Epidermal melanocyte (primary cell): Measurements from ENCODE around the gene CAPZA3.
"Not testable (repeated sequence)": the region's sequence is repeated elsewhere in the genome, so short reads cannot be mapped to it uniquely, and the experiment has no call there.

Experiments used
- DNase-seq: peaks from one replicate; pipeline ENCODE4 v3.0.0; 2011; ENCODE audit warnings: low spot score; ENCODE audit not compliant: insufficient read length

The CAPZA3 gene

DNA sequence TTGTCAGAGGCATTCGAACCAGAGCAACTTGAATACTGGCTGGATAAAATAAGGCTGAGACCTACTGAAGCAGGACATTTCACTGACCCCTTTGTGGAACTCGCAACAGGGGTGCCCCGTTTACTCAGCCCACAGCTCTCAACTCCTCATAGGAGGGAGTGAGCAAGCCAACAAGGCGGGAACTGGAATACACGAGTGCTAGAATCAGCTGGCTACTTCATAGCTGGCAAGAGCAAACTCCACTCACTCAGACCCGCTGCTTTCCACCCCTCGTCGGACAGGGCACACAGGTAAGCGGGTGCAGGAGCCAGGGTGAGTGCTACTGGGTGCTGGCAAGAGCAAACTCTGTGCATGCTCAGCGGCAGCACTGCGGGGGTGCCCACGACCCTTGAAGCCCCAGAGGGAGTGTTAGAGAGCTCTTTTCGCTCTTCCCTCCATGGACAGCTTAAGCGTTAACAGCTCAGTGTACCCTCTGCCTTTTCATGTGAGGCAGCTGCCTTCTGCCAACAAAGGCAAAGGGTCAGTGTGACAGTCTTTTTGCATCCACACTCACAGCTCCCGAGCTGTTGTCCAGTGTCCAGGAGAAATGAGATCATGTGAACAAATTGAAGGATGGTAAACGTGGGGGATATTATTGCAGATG, 15.7 kb downstream of the CAPZA3 start:
- no peak for DNase-seq

DNA sequence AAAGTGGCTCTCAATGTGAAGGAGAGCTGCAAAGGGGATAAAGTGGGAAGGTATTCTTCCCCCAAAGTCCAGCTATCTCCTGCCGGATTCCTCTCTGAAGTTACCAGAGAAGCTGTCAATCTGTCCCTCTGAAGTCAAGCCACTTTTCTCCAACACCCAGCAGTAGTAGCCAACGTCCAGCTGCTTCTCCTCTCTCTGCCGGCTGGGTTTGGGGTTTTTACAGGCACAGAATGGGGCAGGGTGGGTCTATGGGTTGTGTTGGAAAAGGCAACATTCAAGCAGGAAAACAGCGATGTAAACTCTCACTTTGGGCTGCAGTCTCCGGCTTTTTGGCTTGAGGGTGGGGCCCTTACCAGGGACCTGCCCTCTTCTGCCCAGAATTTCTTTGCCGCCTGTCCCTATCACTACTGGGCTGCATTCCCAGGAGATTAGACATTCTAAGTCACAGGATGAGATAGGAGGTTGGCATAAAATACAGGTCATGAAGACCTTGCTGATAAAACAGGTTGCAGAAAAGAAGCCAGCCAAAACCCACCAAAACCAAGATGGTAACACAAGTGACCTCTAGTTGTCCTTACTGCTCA, 16.3 kb downstream of the CAPZA3 start:
- DNase-seq, result no peak

DNA sequence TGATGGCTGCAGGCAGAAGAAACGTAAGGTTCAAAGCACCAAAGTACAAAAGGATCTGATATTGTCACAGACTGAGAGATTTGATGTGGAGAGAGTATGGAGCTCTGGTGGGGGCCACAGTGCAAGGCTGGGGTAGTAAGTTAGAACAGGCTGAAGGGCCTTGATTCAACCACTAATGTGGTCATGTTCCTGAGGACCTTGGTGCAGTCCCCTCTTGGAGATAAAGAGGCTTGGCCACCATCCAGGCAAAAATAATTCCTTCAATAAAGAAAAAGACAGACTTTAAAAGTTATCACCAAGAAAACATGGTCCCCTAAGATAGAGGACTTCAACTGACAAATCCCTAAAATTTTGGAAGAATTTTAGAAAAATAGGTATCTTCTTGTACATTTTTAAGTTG, 17.4 kb downstream of the CAPZA3 start:
- no peak for DNase-seq

DNA sequence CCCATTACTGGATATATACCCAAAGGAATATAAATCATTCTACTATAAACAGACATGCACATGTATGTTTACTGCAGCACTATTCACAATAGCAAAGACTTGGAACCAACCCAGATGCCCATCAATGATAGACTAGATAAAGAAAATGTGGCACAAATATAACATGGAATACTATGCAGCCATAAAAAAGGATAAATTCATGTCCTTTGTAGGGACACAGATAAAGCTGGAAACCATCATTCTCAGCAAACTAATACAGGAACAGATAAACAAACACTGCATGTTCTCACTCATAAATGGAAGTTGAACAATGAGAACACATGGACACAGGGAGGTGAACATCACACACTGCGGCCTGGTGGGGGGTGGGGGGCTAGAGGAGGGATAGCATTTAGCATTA, 28.6 kb downstream of the CAPZA3 start:
- not testable (repeated sequence) for DNase-seq

DNA sequence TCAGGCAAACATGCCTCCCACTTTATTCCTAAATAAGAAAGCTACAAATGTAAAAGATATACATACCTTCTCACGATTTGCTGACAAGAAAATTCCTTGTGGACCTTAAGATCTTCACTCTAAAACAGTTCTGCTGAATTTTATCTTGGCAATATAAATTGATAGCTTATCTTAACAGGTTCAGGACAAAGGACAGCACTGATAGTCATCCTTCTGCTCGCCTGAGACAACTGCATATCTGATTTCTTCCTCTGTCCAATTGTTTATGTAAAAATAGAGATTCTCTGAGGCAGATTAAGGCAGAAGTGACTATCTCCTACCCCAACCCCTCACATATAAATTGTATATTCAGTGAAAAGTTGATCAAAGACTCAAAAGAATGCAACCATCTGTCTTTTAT, 44.9 kb downstream of the CAPZA3 start:
- no peak for DNase-seq

DNA sequence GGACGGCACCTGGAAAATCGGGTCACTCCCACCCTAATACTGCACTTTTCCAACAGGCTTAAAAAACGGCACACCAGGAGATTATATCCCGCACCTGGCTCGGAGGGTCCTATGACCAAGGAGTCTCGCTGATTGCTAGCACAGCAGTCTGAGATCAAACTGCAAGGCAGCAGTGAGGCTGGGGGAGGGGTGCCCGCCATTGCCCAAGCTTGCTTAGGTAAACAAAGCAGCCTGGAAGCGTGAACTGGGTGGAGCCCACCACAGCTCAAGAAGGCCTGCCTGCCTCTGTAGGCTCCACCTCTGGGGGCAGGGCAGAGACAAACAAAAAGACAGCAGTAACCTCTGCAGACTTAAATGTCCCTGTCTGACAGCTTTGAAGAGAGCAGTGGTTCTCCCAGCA, 47.5 kb downstream of the CAPZA3 start:
- DNase-seq, result not testable (repeated sequence)
